ENCODE measurements around the gene HOXB3. TPM values are rescaled to one million over a fixed set of nuclear protein-coding genes. Genes with fewer than 3 reads are reported as not detected.

HOXB3 gene
- total and polyA plus RNA-seq, 5 experiments from 2014 or later: 0.19 to 8.1 (median 7.2) TPM; not detected in 2

- Mint-ChIP-seq H3K9me3 (peaks cover 0 to 2% (median 0%) of the 10 kb centered on the region in 9 donors), H3K4me1 (peaks cover 31 to 76% (median 54%) of the 10 kb centered on the region in 4 donors), H3K36me3 (peaks cover 0 to 14% (median 0%) of the 10 kb centered on the region in 3 donors), H3K27me3 (peaks cover 43 to 99% (median 79%) of the 10 kb centered on the region in 5 donors), H3K27ac (peak within 1 kb of the TSS in 3 of 10 donors; percentile 29 to 56 (median 54)), H3K4me3 (peak within 1 kb of the TSS; percentile 6 to 96 (median 58))
- POLR2A ChIA-PET: interaction anchor here (0.6 to 2.9 kb wide), 4 partner anchors 21 to 594 kb away, joined by 3 to 8 read pairs (median 4); partner anchors contain the start of gene HOXB5
- no peak for DNase-seq
- no peak for ATAC-seq
Measured at GRCh38 chr17:48615047-48615962, 25.3 kb upstream of the HOXB3 start, which contains the start of gene HOXB8. TSS of gene HOXB8 (minus strand) at chr17:48615292. CDS start at chr17:48614704, 588 bp downstream.

- ATAC-seq (peak; percentile 15 to 31), DNase-seq (peak in 1 of 10 donors; percentile 38)
- Mint-ChIP-seq H3K9me3 (peaks cover 0 to 2% (median 0%) of the 10 kb centered on the region in 9 donors), H3K27me3 (peaks cover 40 to 91% (median 69%) of the 10 kb centered on the region in 5 donors), H3K27ac (peak overlapping the region in 1 of 10 donors; percentile 56), H3K4me3 (peak overlapping the region; percentile 39 to 96 (median 72)), H3K36me3 (peaks cover 0 to 14% (median 0%) of the 10 kb centered on the region in 3 donors), H3K4me1 (peaks cover 31 to 68% (median 50%) of the 10 kb centered on the region in 4 donors)
- POLR2A ChIA-PET: interaction anchor here (0.7 to 2.9 kb wide), 4 partner anchors 13 to 110 kb away, joined by 3 to 8 read pairs (median 4); partner anchors contain the start of gene HOXB5
Measured at GRCh38 chr17:48613862-48614694, 24.0 kb upstream of the HOXB3 start.

GRCh38 chr17:48612854-48613691, 23.0 kb upstream of the HOXB3 start:
- Mint-ChIP-seq H3K4me1 (peaks cover 26 to 58% (median 42%) of the 10 kb centered on the region in 4 donors), H3K36me3 (peaks cover 0 to 12% (median 0%) of the 10 kb centered on the region in 3 donors), H3K27ac (peak overlapping the region in 2 of 10 donors; percentile 53 to 64), H3K9me3 (no peaks in the 10 kb centered on the region), H3K27me3 (peaks cover 37 to 91% (median 68%) of the 10 kb centered on the region in 5 donors), H3K4me3 (peak overlapping the region; percentile 70 to 96 (median 86))
- POLR2A ChIA-PET: interaction anchor here (0.6 to 2.9 kb wide), 7 partner anchors 9 to 718 kb away, joined by 3 to 8 read pairs (median 3); partner anchors contain the start of genes HOXB5, HOXB9 and SP2
- DNase-seq (peak in 6 of 10 donors; percentile 23 to 61 (median 50)), ATAC-seq (peak; percentile 74 to 75)

GRCh38 chr17:48612456-48612853, 22.4 kb upstream of the HOXB3 start:
- H3K36me3 Mint-ChIP-seq: peaks cover 0 to 12% (median 0%) of the 10 kb centered on the region in 3 donors
- peak; percentile 19 to 30 for ATAC-seq
- peak overlapping the region in 4 of 10 donors; percentile 21 to 64 (median 48) for H3K27ac Mint-ChIP-seq
- peak in 1 of 10 donors; percentile 41 for DNase-seq
- POLR2A ChIA-PET: interaction anchor here (0.6 to 2.9 kb wide), 7 partner anchors 10 to 717 kb away, joined by 3 to 8 read pairs (median 3); partner anchors contain the start of genes HOXB5, HOXB9 and SP2
- peak overlapping the region; percentile 70 to 96 (median 84) for H3K4me3 Mint-ChIP-seq
- H3K27me3 Mint-ChIP-seq: peaks cover 37 to 91% (median 72%) of the 10 kb centered on the region in 5 donors
- peaks cover 25 to 53% (median 41%) of the 10 kb centered on the region in 4 donors for H3K4me1 Mint-ChIP-seq
- H3K9me3 Mint-ChIP-seq: no peaks in the 10 kb centered on the region

- ATAC-seq (peak in 1 of 2 donors; percentile 11), DNase-seq (no peak)
- peaks cover 34 to 91% (median 70%) of the 10 kb centered on the region in 5 donors for H3K27me3 Mint-ChIP-seq
- H3K4me3 Mint-ChIP-seq: peak overlapping the region; percentile 88 to 97 (median 94)
- no peaks in the 10 kb centered on the region for H3K9me3 Mint-ChIP-seq
- H3K36me3 Mint-ChIP-seq: peaks cover 0 to 12% (median 0%) of the 10 kb centered on the region in 3 donors
- peak overlapping the region in 2 of 10 donors; percentile 64 to 71 for H3K27ac Mint-ChIP-seq
- POLR2A ChIA-PET: interaction anchor here (1.1 kb wide), 1 partner anchor 505 kb away, joined by 3 read pairs; no protein-coding TSS in a partner anchor
- H3K4me1 Mint-ChIP-seq: peaks cover 22 to 47% (median 36%) of the 10 kb centered on the region in 4 donors
Measured at GRCh38 chr17:48611681-48612455, 21.8 kb upstream of the HOXB3 start.

- Mint-ChIP-seq H3K4me3 (peak overlapping the region; percentile 88 to 97 (median 94)), H3K4me1 (peaks cover 21 to 46% (median 36%) of the 10 kb centered on the region in 4 donors), H3K27me3 (peaks cover 33 to 91% (median 70%) of the 10 kb centered on the region in 5 donors), H3K36me3 (peaks cover 0 to 12% (median 0%) of the 10 kb centered on the region in 3 donors), H3K9me3 (no peaks in the 10 kb centered on the region), H3K27ac (peak overlapping the region in 4 of 10 donors; percentile 69 to 88 (median 74))
- POLR2A ChIA-PET: interaction anchor here (1.2 kb wide), 1 partner anchor 14 kb away, joined by 5 read pairs; the partner anchor contains the start of gene HOXB9
- DNase-seq (no peak), ATAC-seq (peak in 1 of 2 donors; percentile 7)
Measured at GRCh38 chr17:48611213-48611612, 21.2 kb upstream of the HOXB3 start.

- Mint-ChIP-seq H3K27me3 (peaks cover 29 to 91% (median 68%) of the 10 kb centered on the region in 5 donors), H3K27ac (peak within 1 kb of the TSS in 4 of 10 donors; percentile 69 to 88 (median 74)), H3K36me3 (peaks cover 0 to 12% (median 0%) of the 10 kb centered on the region in 3 donors), H3K9me3 (no peaks in the 10 kb centered on the region), H3K4me3 (peak within 1 kb of the TSS; percentile 88 to 97 (median 94)), H3K4me1 (peaks cover 21 to 46% (median 36%) of the 10 kb centered on the region in 4 donors)
- DNase-seq: peak in 9 of 10 donors; percentile 39 to 66 (median 54)
- POLR2A ChIA-PET: interaction anchor here (0.6 to 1.9 kb wide), 4 partner anchors 11 to 130 kb away, joined by 3 to 5 read pairs (median 4); partner anchors contain the start of gene HOXB9
- ATAC-seq: peak; percentile 6 to 38
Measured at GRCh38 chr17:48610282-48611211, 20.5 kb upstream of the HOXB3 start, which contains the start of gene HOXB7. TSS of gene HOXB7 (minus strand) at chr17:48611017. CDS start at chr17:48610918, 99 bp downstream.

- no peak for ATAC-seq
- peaks cover 18 to 42% (median 32%) of the 10 kb centered on the region in 4 donors for H3K4me1 Mint-ChIP-seq
- peaks cover 24 to 91% (median 66%) of the 10 kb centered on the region in 5 donors for H3K27me3 Mint-ChIP-seq
- H3K9me3 Mint-ChIP-seq: no peaks in the 10 kb centered on the region
- POLR2A ChIA-PET: interaction anchor here (0.6 to 1.9 kb wide), 3 partner anchors 12 to 16 kb away, joined by 4 to 5 read pairs (median 4); partner anchors contain the start of gene HOXB9
- no peak for DNase-seq
- H3K4me3 Mint-ChIP-seq: peak overlapping the region; percentile 55 to 97 (median 94)
- H3K36me3 Mint-ChIP-seq: peaks cover 0 to 12% (median 0%) of the 10 kb centered on the region in 3 donors
- no peak overlapping the region for H3K27ac Mint-ChIP-seq
Measured at GRCh38 chr17:48609759-48610281, 19.8 kb upstream of the HOXB3 start.

GRCh38 chr17:48609033-48609432, 19.0 kb upstream of the HOXB3 start:
- Mint-ChIP-seq H3K9me3 (no peaks in the 10 kb centered on the region), H3K4me1 (peaks cover 16 to 34% (median 30%) of the 10 kb centered on the region in 4 donors), H3K4me3 (peak overlapping the region in 9 of 10 donors; percentile 14 to 95 (median 90)), H3K27me3 (peaks cover 27 to 91% (median 66%) of the 10 kb centered on the region in 5 donors), H3K27ac (peak overlapping the region in 2 of 10 donors; percentile 5 to 48), H3K36me3 (peaks cover 0 to 10% (median 0%) of the 10 kb centered on the region in 3 donors)
- no peak for DNase-seq
- POLR2A ChIA-PET: interaction anchor here (0.7 to 1.9 kb wide), 2 partner anchors 11 to 144 kb away, joined by 4 to 6 read pairs; no protein-coding TSS in a partner anchor
- no peak for ATAC-seq
